Mesenchymal stem cell (in vitro differentiated cells and primary cell): ENCODE data around the gene APOC4.
A peak's percentile ranks its signal among the peaks of the same experiment; 100 is the strongest.

Experiments used
- DNase-seq: peaks from one replicate; pipeline ENCODE4 v3.0.0-alpha.2; 2013
- H2AFZ ChIP-seq: one replicate; pipeline ENCODE4 v1.6.1; 2013; ENCODE audit warnings: low read depth, mild to moderate bottlenecking, control low read depth, inconsistent platforms, low read length, moderate library complexity
- H2AK5ac ChIP-seq: 2 replicates; pipeline ENCODE4 v1.6.1; 2013; ENCODE audit warnings: low read length, moderate library complexity, mild to moderate bottlenecking, inconsistent platforms; ENCODE audit not compliant: severe bottlenecking
- H2BK120ac ChIP-seq: one replicate; pipeline ENCODE4 v1.6.1; 2013; ENCODE audit warnings: low read depth, mild to moderate bottlenecking, inconsistent platforms, low read length, moderate library complexity
- H2BK12ac ChIP-seq, 2 experiments: one replicate each; pipeline ENCODE4 v1.6.1; 2013; ENCODE audit warnings: inconsistent platforms in 2 of 2, low read length in 2 of 2, mild to moderate bottlenecking in 2 of 2, moderate library complexity in 2 of 2, control low read depth in 1 of 2
- H2BK15ac ChIP-seq: one replicate; pipeline ENCODE4 v1.6.1; 2013; ENCODE audit warnings: mild to moderate bottlenecking, low read depth, inconsistent platforms; ENCODE audit not compliant: poor library complexity, severe bottlenecking
- H2BK5ac ChIP-seq: 2 replicates; pipeline ENCODE4 v1.6.1; 2013; ENCODE audit warnings: low read depth, mild to moderate bottlenecking, low read length, control low read depth, inconsistent platforms; ENCODE audit not compliant: poor library complexity, severe bottlenecking
- H3K14ac ChIP-seq, 2 experiments: one replicate each; pipeline ENCODE4 v1.6.1; 2013; ENCODE audit warnings: inconsistent platforms in 2 of 2, low read length in 2 of 2, control low read depth in 1 of 2, mild to moderate bottlenecking in 1 of 2, moderate library complexity in 1 of 2
- H3K18ac ChIP-seq, 2 experiments: one replicate each; pipeline ENCODE4 v1.6.1; 2013; ENCODE audit warnings: inconsistent platforms in 2 of 2, low read length in 2 of 2, control low read depth in 1 of 2, low read depth in 1 of 2, mild to moderate bottlenecking in 1 of 2
- H3K23ac ChIP-seq, 2 experiments: one replicate each; pipeline ENCODE4 v1.6.1; 2013; ENCODE audit warnings: inconsistent platforms in 2 of 2, low read length in 2 of 2, mild to moderate bottlenecking in 2 of 2, moderate library complexity in 2 of 2, control low read depth in 1 of 2
- H3K27ac ChIP-seq: 2 replicates; pipeline ENCODE4 v1.5.1; 2013; ENCODE audit warnings: mild to moderate bottlenecking, moderate library complexity, low read length, control low read depth, inconsistent platforms; ENCODE audit not compliant: poor library complexity, severe bottlenecking
- H3K27me3 ChIP-seq, 2 experiments: 2 replicates each; pipeline versions ENCODE4 v1.6.1 to v1.7.0; 2013; ENCODE audit warnings: low read length in 2 of 2, mild to moderate bottlenecking in 2 of 2, moderate library complexity in 2 of 2, control low read depth in 1 of 2, inconsistent platforms in 1 of 2; ENCODE audit not compliant: control insufficient read depth in 1 of 2, insufficient read depth in 1 of 2
- H3K36me3 ChIP-seq, 2 experiments: 2 replicates each; pipeline versions ENCODE4 v1.6.1 to v1.7.0; 2013; ENCODE audit warnings: low read length in 2 of 2, control low read depth in 1 of 2, inconsistent platforms in 1 of 2, low read depth in 1 of 2, mild to moderate bottlenecking in 1 of 2; ENCODE audit not compliant: insufficient read depth in 2 of 2, control insufficient read depth in 1 of 2
- H3K4ac ChIP-seq, 2 experiments: one replicate each; pipeline ENCODE4 v1.6.1; 2013; ENCODE audit warnings: inconsistent platforms in 2 of 2, low read length in 2 of 2, mild to moderate bottlenecking in 2 of 2, moderate library complexity in 2 of 2, control low read depth in 1 of 2, low read depth in 1 of 2
- H3K4me1 ChIP-seq: 2 replicates; pipeline ENCODE4 v1.6.1; 2013; ENCODE audit warnings: low read depth, low read length, control low read depth; ENCODE audit not compliant: control insufficient read depth, insufficient read depth
- H3K4me2 ChIP-seq: 2 replicates; pipeline ENCODE4 v1.6.1; 2013; ENCODE audit warnings: low read length, mild to moderate bottlenecking, inconsistent platforms; ENCODE audit not compliant: poor library complexity, severe bottlenecking
- H3K4me3 ChIP-seq, 2 experiments: 2 replicates each; pipeline versions ENCODE4 v1.5.1 to v1.7.0; 2013; ENCODE audit warnings: low read length in 2 of 2, mild to moderate bottlenecking in 2 of 2, control low read depth in 1 of 2, low read depth in 1 of 2; ENCODE audit not compliant: insufficient read depth in 1 of 2
- H3K79me1 ChIP-seq: replicated peaks from 2 replicates; pipeline ENCODE4 v1.6.1; 2013; ENCODE audit warnings: mild to moderate bottlenecking, control low read depth, low read length, inconsistent platforms; ENCODE audit not compliant: poor library complexity, severe bottlenecking
- H3K9ac ChIP-seq: 2 replicates; pipeline ENCODE4 v1.7.0; 2013; ENCODE audit warnings: mild to moderate bottlenecking, low read length, moderate library complexity
- H3K9me3 ChIP-seq: 2 replicates; pipeline ENCODE4 v1.7.0; 2013; ENCODE audit warnings: mild to moderate bottlenecking, low read length; ENCODE audit not compliant: control insufficient read depth
- H4K8ac ChIP-seq: one replicate; pipeline ENCODE4 v1.6.1; 2013; ENCODE audit warnings: inconsistent platforms, mild to moderate bottlenecking, low read length, moderate library complexity
- H4K91ac ChIP-seq: one replicate; pipeline ENCODE4 v1.6.1; 2013; ENCODE audit warnings: mild to moderate bottlenecking, low read length, inconsistent platforms
- WGBS: methylation state at CpG from one replicate; pipeline ENCODE4 v1.1.7; 2013; ENCODE audit warnings: mixed read lengths; 5-methylcytosine and 5-hydroxymethylcytosine counted together

Gene APOC4

DNA sequence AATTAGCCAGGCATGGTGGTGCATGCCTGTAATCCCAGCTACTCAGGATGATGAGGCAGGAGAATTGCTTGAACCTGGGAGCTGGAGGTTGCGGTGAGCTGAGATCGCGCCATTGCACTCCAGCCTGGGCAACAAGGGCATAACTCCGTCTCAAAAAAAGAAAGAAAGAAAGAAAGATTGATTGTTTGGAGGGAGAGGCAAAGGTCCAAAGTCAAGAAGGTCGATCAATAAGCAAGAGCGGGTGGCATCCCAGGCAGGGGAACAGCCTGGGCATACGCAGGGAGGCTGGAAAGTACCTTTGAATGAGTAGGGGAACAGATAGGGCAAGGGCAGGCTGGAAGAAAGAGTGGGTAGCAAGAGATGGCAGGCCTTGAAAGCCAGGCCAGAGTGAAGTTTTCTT lies 11.9 kb upstream of the APOC4 start:
- no peak overlapping the region for H2AK5ac ChIP-seq
- no peak overlapping the region for H2BK5ac ChIP-seq
- no peak overlapping the region for H2BK120ac ChIP-seq
- no peak overlapping the region for H3K9ac ChIP-seq
- no peak overlapping the region for H2AFZ ChIP-seq
- H3K4me3 ChIP-seq: no peak overlapping the region
- DNase-seq: no peak
- H4K8ac ChIP-seq: no peak overlapping the region
- H3K79me1 ChIP-seq: no peaks in the 10 kb centered on the region
- no peak overlapping the region for H4K91ac ChIP-seq
- no peak overlapping the region for H3K27ac ChIP-seq
- H2BK12ac ChIP-seq: no peak overlapping the region
- no peak overlapping the region for H2BK15ac ChIP-seq
- H3K18ac ChIP-seq: no peak overlapping the region
- peaks cover 7% of the 10 kb centered on the region for H3K4me1 ChIP-seq
- 91% methylated on average over 7 of the region's 7 CpGs for WGBS
- H3K4me2 ChIP-seq: no peak overlapping the region
- H3K4ac ChIP-seq: no peak overlapping the region
- H3K36me3 ChIP-seq: no peaks in the 10 kb centered on the region
- no peak overlapping the region for H3K23ac ChIP-seq
- no peaks in the 10 kb centered on the region for H3K27me3 ChIP-seq
- H3K14ac ChIP-seq: no peak overlapping the region
- H3K9me3 ChIP-seq: no peaks in the 10 kb centered on the region

DNA sequence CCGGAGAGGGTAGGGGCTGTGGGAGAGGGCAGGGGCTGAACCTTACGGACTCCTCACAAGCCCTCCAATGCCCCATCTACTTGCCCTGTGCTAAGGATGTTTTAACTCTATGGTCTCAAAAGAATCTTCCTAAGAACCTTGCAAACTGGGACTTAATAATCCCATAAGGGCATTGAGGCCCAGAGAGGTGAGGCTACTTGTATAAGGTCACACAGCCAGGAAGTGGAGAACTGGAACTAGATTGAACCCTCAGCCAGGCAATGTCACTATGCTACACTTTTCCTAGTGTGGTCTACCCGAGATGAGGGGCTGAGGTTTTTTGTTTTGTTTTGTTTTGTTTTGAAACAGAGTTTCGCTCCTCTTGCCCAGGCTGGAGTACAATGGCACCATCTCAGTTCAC lies 10.5 kb upstream of the APOC4 start:
- no peaks in the 10 kb centered on the region for H3K9me3 ChIP-seq
- H3K4me3 ChIP-seq: no peak overlapping the region

DNA sequence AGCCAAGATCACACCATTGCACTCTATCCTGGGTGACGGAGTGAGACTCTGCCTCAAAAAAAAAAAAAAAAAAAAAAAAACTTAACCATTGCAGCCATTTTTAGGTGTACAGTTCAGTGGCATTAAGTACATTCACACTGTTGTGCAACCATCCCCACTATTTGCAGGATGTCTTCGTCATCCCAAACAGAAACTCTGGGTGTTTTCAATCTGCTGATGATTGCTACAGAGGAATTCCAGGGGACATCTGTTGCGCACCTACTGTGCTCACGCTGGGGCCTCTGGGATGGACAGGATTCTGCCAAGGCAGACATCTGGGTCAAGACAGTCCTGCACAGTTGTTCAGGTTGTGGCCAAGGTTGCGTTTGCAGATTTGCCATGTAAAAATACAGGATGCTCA lies 2.4 kb upstream of the APOC4 start:
- H3K4me2 ChIP-seq: no peak overlapping the region
- H3K4ac ChIP-seq: no peak overlapping the region
- no peak overlapping the region for H3K18ac ChIP-seq
- no peak overlapping the region for H2BK5ac ChIP-seq
- H2BK12ac ChIP-seq: no peak overlapping the region
- no peak overlapping the region for H3K27ac ChIP-seq
- H3K23ac ChIP-seq: no peak overlapping the region
- no peak overlapping the region for H2AK5ac ChIP-seq
- no peak overlapping the region for H2AFZ ChIP-seq
- no peak overlapping the region for H2BK15ac ChIP-seq
- no peak overlapping the region for H4K91ac ChIP-seq
- H4K8ac ChIP-seq: no peak overlapping the region
- H2BK120ac ChIP-seq: no peak overlapping the region
- no peak for DNase-seq
- H3K4me3 ChIP-seq: no peak overlapping the region
- no peaks in the 10 kb centered on the region for H3K36me3 ChIP-seq
- no peaks in the 10 kb centered on the region for H3K79me1 ChIP-seq
- no peaks in the 10 kb centered on the region for H3K27me3 ChIP-seq
- H3K9ac ChIP-seq: no peak overlapping the region
- peaks cover 3% of the 10 kb centered on the region for H3K4me1 ChIP-seq
- 77% methylated on average over 4 of the region's 5 CpGs for WGBS
- no peaks in the 10 kb centered on the region for H3K9me3 ChIP-seq
- H3K14ac ChIP-seq: no peak overlapping the region

More for the DNA sequence above, 10.5 kb upstream of the APOC4 start:
- Histone ChIP-seq H3K23ac (no peak overlapping the region), H3K4ac (no peak overlapping the region), H3K27me3 (no peaks in the 10 kb centered on the region), H3K4me2 (no peak overlapping the region), H2BK12ac (no peak overlapping the region), H4K8ac (no peak overlapping the region), H3K27ac (no peak overlapping the region), H4K91ac (no peak overlapping the region), H3K36me3 (no peaks in the 10 kb centered on the region), H3K79me1 (no peaks in the 10 kb centered on the region), H3K4me1 (peaks cover 6% of the 10 kb centered on the region), H2BK120ac (no peak overlapping the region), H2AK5ac (no peak overlapping the region), H2BK15ac (peak overlapping the region; percentile 52), H2BK5ac (no peak overlapping the region), H3K18ac (no peak overlapping the region), H3K14ac (no peak overlapping the region), H2AFZ (no peak overlapping the region), H3K9ac (no peak overlapping the region)
- WGBS: 89% methylated on average over 4 of the region's 4 CpGs
- DNase-seq: no peak

GRCh38 chr19:44943801-44944249 lies 1.8 kb downstream of the APOC4 start:
- Histone ChIP-seq H3K9me3 (no peaks in the 10 kb centered on the region), H3K4me1 (peaks cover 3% of the 10 kb centered on the region), H3K23ac (no peak overlapping the region), H3K27ac (no peak overlapping the region), H3K36me3 (no peaks in the 10 kb centered on the region), H3K9ac (no peak overlapping the region), H3K4ac (no peak overlapping the region), H2BK12ac (no peak overlapping the region), H3K14ac (no peak overlapping the region), H2BK120ac (no peak overlapping the region), H3K4me3 (no peak overlapping the region), H3K4me2 (no peak overlapping the region), H2AFZ (no peak overlapping the region), H2AK5ac (no peak overlapping the region), H4K91ac (no peak overlapping the region), H2BK5ac (no peak overlapping the region), H3K18ac (peak overlapping the region in 1 of 2 experiments; percentile 21), H4K8ac (no peak overlapping the region), H3K27me3 (no peaks in the 10 kb centered on the region), H2BK15ac (no peak overlapping the region), H3K79me1 (no peaks in the 10 kb centered on the region)
- WGBS: 92% methylated on average over 10 of the region's 10 CpGs
- DNase-seq: no peak
